NCI-H526 treated with DMSO at 0.1 percent for 48 hours (cell line): ENCODE measurements around the gene SMG6.
A peak's percentile ranks its signal among the peaks of the same experiment; 100 is the strongest.
"Not testable (repeated sequence)": the region's sequence is repeated elsewhere in the genome, so short reads cannot be mapped to it uniquely, and the experiment has no call there.

Source experiments
- DNase-seq: peaks from one replicate; lab custom pipeline; 2025; lab: John Stamatoyannopoulos, UW

Gene SMG6

DNA sequence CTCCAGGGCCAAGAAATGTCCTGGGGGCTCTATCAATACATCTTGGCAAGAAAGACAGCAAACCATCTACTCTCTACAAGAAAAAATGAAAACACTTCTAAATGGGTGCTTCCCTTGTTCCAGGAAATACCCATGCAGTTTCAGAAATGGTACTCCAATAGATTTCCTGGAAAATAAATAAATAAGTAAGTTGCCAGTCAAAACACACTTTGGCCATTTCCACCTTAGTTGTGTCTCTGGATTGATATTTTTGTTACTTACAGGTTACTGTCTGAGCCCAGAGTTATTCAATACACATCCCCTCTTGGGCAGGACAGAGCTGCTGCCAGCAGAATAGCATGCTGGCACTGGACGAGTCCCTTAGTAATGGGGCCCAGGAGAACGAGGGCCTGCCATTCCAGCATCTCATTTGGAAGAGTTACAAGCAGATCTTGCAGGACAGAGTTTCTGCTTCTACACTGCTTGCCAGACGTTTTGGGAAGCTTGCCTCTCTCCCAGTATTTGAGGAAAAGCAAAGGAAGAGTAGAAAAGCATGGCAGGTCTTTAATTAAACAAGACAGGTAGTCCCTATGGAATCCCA is 100.5 kb downstream of the SMG6 start:
- no peak for DNase-seq

- no peak for DNase-seq
These were observed 101.1 kb downstream of the SMG6 start for GRCh38 chr17:2202302-2202995.

- not testable (repeated sequence) for DNase-seq
These were observed 104.2 kb downstream of the SMG6 start for GRCh38 chr17:2199386-2199785.

GRCh38 chr17:2198927-2199326 is 104.7 kb downstream of the SMG6 start:
- DNase-seq, result no peak

DNA sequence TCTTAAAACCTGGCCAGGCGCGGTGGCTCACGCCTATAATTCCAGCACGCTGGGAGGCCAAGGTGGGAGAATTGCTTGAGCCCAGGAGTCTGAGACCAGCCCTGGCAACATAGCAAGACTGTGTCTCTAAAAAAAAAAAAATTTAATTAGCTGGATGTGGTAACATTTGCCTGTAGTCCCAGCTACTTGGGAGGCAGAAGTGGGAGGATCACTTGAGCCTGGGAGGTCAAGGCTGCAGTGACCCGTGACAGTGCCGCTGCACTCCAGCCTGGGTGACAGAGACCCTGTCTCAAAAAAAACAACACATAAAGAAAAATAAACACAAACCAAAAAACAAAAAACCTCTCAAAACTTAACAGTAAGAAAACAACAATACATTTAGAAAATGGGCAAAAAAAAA is 106.3 kb downstream of the SMG6 start:
- DNase-seq, result no peak

GRCh38 chr17:2195729-2196128 is 107.9 kb downstream of the SMG6 start:
- peak; percentile 17 for DNase-seq

DNA sequence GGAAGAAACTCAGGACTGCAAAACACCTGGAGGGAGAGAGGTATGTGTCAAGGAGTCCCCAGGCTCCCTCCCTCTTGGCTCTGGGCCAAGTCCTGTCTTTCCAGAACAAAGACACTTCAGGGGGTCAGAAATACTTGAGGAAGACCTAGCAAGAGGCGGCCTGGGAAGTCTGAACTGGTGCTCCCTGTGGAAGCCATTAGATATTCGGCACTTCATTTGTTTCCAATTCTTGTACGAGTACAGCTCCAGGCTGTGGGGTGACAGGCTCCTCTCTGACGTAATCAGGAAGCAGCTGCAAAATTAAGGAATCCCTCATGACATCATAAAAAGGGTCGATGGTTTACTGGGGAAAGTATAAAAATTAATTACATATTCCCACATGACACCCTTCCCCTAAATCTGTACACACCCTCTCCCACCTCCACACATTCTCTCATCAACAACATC is 108.7 kb downstream of the SMG6 start:
- no peak for DNase-seq

- no peak for DNase-seq
These were observed 111.1 kb downstream of the SMG6 start for GRCh38 chr17:2192367-2193057.

- no peak for DNase-seq
These were observed 111.8 kb downstream of the SMG6 start for GRCh38 chr17:2191785-2192184.

- DNase-seq, result no peak
These were observed 112.4 kb downstream of the SMG6 start for GRCh38 chr17:2191227-2191626.

- DNase-seq, result no peak
These were observed 113.6 kb downstream of the SMG6 start for GRCh38 chr17:2190014-2190413.

DNA sequence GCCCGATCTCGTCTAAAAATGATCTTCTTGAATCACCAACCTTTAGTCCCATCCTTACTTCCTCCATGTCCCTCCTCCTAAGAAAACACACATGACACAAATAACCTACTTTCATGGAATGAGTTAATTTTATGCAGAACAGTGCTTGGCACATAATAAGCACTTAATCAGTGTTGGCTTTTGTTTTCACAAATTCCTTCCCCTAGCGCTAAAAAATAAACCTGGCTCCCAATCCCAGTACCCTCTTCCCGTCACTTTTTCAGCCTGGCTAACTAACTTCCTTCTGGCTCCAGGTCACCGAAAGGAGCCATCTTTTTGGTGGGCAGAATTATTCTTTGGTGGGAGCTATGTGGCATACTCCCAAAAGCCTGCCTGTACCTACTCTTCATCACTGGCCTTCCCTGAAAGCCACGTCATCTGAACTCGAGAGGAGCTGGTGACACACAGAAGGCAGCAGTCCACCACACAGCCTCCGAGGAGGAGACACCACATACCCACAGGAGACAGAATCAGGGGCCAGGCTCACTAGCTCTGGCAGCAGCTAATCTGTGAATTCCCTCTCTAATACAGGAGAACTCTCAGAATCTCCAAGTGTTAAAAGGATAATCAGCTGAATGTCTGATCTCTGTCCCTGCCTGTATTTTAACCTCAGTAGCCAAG is 114.5 kb downstream of the SMG6 start:
- no peak for DNase-seq

DNA sequence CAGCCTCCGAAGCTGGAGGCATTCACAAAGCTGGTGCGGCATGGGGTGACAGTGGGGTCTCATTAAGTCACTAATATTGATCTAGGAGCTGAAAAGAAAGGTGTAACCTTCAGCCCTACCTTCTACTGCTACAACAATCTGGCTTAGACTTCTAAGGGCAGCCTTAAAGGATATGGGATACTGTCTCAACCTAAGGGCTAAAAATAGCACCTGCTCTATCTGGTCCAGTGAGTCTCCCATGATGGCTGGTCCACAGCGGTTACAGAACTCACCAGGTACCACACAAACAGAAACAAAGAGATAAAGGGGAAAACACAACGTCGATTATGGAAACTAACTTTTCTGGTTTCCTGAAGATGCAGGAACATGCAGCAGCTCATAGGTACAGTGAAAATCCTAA is 115.8 kb downstream of the SMG6 start:
- no peak for DNase-seq

- no peak for DNase-seq
These were observed 116.6 kb downstream of the SMG6 start for GRCh38 chr17:2186937-2187336.

- DNase-seq, result no peak
These were observed 118.3 kb downstream of the SMG6 start for GRCh38 chr17:2184993-2185931.

GRCh38 chr17:2183346-2183745 is 120.2 kb downstream of the SMG6 start:
- no peak for DNase-seq

DNA sequence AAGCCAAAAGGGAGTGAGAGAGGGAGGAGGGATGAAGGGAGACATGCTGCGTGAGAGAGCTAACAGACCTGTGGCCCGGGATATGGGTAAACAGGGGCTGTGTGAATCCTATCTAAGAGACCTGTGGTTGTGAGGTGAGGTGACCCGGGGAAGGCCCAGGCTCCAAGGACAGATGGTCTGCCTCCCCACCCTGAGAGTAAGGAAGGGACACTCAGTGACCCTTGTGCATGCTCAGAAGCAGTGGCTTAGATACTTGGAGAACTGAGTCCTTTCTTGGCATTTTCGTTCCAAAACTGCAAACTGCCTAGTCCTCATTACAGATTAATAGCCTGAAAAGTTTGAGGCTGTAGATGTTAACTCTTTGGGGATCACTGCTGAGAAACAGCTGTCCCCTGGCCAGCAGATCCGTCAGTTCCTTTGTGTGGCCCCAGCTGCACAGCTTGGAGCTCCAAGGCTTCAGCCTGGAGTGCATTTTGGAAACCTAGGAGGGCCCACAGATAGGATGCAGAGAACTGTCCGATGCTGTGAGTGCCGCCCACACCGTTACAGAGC is 121.6 kb downstream of the SMG6 start:
- DNase-seq, result no peak

DNA sequence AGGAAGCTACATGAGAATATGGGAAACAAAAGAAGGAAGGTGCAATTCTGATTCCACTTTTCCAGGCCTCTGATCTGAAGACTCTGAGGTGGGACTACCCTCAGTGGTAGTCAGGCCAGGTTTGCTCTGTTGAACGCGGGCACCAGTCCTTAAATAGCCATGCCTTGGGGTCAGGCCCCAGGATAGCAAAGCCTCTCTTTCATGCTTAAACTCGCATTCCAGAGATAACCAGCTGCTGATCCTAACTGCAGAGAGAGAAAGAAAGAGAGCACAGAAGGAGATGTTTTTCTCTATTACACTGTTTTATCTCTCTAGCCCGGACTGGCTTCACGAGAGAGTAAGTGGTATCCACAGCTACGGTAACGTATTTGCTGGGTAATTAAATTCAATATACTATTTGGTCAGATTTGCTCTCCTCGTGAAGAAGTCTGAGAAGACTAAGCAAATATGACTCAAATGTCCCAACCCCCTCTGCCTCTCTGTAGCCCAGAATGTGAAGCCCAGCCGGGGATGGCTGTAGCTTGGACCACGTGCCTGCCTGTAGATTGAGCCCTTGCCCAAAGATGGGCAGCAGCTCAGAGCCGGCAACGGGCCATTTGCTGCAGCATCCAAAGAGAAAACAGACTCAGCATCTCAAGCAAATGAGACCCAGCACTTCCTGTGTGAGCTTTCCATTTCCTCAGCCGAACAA is 122.2 kb downstream of the SMG6 start:
- no peak for DNase-seq

GRCh38 chr17:2180768-2181167 is 122.8 kb downstream of the SMG6 start:
- DNase-seq, result no peak

- no peak for DNase-seq
These were observed 123.8 kb downstream of the SMG6 start for GRCh38 chr17:2179615-2180295.
